Effector CD4-positive, alpha-beta T cell (primary cell): Measurements from ENCODE around the gene LRRC53.

Experiments
- DNase-seq: peaks from one replicate; pipeline ENCODE4 v3.0.0-alpha.2; 2020

LRRC53 gene

GRCh38 chr1:74486036-74486435 is 26.4 kb downstream of the LRRC53 start:
- no peak for DNase-seq

DNA sequence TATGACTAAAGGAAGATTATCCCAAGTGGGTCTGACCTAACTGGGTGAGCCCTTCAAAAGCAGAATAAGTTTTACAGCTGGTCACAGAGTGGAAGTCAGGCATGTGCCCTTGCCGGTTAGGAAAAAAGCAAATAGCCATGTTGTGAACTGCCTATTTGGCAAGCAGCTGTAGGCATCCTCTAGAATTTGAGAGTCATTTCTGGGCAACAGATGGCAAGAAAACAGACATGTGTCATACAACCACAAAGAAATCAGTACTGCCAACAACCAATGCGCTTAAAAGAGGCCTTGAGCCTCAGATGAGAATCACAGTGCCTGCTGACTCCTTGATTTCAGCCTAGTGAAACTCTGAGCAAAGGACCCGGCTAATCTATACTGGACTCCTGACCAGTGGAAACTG is 26.8 kb downstream of the LRRC53 start:
- no peak for DNase-seq

DNA sequence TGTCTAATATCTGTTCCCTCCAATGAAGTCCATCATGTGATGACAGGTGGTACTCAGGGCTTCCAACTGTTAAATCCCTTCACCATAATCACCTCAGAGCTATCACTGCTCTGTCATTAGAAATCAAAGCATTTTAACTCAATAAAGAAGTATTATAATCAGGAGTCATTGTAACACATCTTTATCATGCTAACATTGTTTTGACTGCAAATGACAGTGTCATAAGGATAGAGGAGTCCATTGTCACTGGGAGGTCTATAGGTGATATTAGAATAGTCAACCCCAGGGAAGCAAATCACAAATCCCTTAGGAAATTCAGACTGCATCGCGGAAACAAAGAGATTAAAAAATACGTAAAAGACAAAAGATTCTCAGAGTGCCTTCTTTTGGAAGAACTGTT is 30.8 kb downstream of the LRRC53 start:
- no peak for DNase-seq

- DNase-seq, result no peak
Observed at GRCh38 chr1:74480068-74480467, 32.3 kb downstream of the LRRC53 start.

- no peak for DNase-seq
Observed at GRCh38 chr1:74478979-74479378, 33.4 kb downstream of the LRRC53 start.

DNA sequence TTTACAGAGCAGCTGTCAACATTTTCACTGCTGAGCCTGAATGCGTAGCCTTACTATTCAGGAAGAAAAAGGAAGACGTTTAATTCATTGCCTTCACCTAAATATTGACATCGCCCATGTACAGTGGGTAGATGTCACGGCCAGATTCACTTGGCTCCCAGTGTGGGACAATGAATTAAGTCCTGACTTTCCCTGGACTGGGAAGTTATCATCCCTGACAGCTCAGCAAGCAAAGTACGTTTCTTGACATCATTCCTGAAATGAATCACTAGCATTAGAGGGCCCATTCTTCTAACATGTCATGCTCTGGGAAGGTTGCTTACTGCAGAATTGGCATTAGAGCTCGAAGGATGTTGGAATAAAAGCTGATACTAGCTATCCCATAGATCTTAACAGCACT is 37.8 kb downstream of the LRRC53 start:
- no peak for DNase-seq

GRCh38 chr1:74471470-74471869 is 40.9 kb downstream of the LRRC53 start:
- DNase-seq, result no peak

DNA sequence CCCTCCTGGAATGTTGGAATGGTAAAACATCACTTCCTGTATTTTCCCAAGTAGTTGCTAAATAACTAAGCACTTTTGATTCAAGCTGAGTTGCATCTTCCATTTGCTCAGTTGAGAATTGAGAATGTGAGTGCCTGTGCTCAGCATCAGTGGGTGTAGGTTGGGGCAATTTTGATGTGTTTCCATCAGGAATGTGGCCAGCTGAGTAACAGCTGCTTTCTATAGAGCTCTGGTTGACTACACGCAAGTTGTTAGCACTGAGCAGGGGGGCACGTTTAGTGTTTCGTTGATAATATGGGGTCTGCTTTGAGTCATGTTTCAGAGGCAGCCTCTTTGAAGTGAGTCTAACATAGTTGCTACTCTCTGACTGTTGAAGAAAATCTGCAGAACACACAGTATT is 41.5 kb downstream of the LRRC53 start:
- DNase-seq, result no peak

GRCh38 chr1:74470251-74470650 is 42.2 kb downstream of the LRRC53 start:
- no peak for DNase-seq

- no peak for DNase-seq
Observed at GRCh38 chr1:74468982-74469603, 43.3 kb downstream of the LRRC53 start.

- DNase-seq, result no peak
Observed at GRCh38 chr1:74467786-74468377, 44.5 kb downstream of the LRRC53 start.

DNA sequence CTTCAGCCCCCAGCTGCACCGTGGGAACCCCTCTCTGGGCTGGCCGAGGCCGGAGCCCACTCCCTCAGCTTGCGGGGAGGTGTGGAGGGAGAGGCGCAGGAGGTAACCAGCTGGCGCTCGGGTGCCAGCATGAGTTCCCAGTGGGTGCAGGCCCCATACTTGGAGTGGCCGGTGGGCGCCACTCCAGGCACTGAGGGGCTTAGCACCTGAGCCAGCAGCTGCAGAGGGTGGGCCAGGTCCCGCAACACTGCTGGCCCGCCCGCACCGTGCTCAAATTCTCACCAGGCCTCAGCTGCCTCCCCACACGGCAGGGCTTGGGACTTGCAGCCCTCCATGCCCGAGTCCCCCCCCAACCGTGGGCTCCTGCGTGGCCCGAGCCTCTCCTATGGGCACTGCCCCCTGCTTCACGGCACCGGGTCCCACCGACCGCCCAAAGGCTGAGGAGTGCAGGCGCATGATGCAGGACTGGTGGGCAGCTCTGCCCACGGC is 47.2 kb downstream of the LRRC53 start:
- DNase-seq, result no peak

DNA sequence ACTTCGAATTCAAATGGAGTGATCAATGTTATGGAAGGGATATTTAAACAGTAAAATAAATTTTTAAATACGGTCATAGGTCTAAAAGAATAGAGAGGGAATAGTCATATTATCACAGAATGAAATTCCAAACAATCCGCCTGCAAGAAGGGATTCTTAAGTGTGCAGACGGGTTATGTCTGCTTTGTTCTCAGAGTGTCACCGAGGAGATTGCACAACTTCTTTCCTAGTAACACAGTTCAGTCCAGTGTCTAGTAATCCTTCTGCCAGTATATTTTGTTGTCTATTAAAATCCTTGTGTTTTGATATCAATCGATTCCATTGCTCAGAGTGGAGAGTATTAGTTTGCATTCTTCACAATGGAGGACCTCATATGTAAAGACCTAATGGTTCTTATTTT is 48.4 kb downstream of the LRRC53 start:
- DNase-seq, result no peak

DNA sequence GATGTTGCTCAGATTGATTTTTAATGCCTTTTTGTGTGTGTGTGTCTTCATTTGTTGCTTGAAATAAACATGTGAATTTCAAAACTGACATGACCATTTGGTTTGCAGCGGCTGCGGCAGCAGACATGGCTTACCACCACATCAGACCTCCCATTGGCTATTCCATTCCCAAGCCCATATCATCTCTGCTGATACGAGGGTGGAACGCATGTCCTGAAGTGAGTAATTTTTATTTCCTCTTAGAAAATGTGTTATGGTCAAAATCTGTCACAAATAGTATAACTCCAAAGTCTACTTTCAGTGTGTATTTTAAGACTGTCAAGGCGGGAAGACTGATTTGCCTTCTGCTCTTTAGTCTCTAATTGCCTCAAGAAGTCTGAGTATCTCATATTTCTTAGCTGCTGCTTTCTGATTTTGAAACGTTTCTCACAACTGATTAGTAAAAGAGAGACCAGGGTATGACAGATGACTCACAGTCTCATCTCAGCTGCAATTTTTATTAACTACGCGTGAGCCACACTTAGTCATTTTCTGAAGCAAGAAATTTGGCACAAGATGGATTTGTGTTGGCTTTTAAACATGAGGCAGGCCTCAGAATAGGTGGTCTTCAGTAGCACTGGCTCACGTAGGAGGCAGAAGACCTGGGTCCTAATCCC is 49.0 kb downstream of the LRRC53 start:
- no peak for DNase-seq

- DNase-seq, result no peak
Observed at GRCh38 chr1:74457253-74457652, 55.2 kb downstream of the LRRC53 start.

DNA sequence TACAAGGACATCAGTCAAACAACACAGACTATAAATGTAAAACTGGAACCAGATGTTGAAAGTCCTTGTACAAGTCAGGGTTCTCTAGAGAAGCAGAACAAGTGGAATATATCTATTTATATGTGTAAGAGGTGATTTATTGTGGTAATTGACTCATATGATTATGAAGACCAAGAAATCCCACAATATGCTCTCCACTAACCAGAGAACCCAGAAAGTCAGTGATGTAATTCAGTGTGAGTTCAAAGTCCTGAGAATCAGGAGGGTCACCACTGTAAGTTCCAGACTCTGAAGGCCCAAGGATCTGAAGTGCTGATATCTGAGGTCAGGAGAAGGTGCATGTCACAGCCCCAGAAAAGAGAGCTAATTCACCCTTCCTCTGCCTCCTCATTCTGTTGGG is 57.0 kb downstream of the LRRC53 start:
- DNase-seq, result no peak

- no peak for DNase-seq
Observed at GRCh38 chr1:74453277-74453676, 59.1 kb downstream of the LRRC53 start.

- DNase-seq, result no peak
Observed at GRCh38 chr1:74452035-74452434, 60.4 kb downstream of the LRRC53 start.

DNA sequence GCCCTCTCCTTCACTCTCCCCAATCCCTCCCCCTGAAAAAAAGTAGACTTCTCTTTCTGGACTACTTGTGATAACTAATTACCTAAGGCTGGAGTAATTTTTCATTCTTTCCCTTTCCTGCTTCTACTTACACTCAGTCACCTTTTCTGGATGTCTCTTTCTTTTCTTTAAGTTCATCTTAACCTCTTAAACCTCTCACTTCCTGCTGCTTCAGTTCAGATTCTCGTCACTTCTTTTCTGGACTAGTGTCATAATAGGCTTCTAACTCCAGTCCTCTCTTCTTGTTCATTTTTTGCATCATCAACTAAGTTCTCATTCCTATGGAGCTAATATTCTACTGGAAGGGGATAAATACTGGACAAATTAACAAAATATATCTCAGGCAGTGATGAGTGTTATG is 75.4 kb downstream of the LRRC53 start:
- no peak for DNase-seq

- DNase-seq, result no peak
Observed at GRCh38 chr1:74436078-74436477, 76.3 kb downstream of the LRRC53 start.

DNA sequence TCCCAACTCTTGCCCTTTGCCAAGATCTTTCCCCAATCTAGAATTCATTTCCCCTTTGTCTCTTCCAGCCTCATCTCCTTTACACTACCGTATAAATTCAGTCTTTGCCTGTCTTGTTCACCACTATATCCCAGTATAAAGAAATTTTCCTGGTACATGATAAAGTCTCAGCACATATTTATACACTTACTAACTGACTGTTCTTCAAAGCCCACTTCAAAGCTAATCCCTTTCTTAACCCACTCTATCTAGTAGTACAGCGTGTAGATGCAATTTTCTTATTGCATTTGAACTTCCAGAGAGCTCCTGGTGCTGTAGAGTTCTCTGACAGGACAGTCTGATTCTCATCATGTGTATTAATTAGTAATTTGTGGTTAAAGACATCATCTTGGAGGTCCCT is 78.1 kb downstream of the LRRC53 start:
- no peak for DNase-seq

DNA sequence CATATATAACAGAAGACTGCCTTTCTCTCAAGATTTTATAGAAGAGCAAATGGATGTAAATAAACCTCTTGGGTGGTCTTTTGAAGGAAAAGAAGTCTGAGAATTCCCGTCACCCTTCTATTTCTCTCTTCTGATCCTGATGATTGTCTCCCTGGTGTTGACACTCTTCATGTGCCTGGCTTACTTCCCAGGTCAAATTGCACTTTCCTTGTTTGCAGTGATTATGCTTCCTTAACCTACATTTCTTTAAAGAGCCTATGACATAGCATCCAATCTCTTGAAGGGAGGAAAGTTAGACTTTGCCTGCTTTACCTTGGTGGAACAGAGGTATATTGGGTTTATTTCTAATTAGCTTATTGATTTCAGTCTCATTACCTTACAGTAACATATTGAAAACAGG is 80.1 kb downstream of the LRRC53 start:
- no peak for DNase-seq

- DNase-seq, result no peak
Observed at GRCh38 chr1:74431531-74431930, 80.9 kb downstream of the LRRC53 start.

GRCh38 chr1:74430342-74430934 is 82.0 kb downstream of the LRRC53 start:
- DNase-seq, result no peak
